ENCODE data around the gene MLKL.

The MLKL gene

DNA sequence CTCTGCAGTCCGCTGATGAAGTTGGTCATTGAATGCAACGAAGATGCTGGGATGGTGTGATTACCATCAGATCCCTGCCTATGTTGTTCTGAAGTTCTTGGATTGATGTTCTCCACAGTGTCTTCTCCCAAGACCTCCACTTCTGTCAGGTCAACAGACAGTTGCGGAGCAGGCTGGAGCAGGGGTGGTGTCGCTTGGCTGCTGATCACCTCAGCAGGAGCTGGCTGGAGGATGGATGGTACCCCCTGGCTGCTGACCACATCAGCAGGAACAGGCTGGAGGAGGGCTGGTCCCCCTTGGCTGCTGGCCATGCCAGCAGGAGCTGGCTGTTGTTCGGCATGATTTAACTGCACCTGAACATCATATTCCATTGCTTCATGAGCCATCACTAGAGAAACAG lies 39.6 kb downstream of the MLKL start:
- Histone ChIP-seq H3K79me2 (ENCODE audit: insufficient read depth, low read length) (peaks cover 99% of the 10 kb centered on the region), H3K4me3 (ENCODE audit: low read depth in 1 of 2, low read length in 2 of 2) (peak overlapping the region in 1 of 2 experiments; percentile 41; a peak in 2 of 4 replicates), H3K36me3 (ENCODE audit: insufficient read depth, low read length) (peaks cover 98% of the 10 kb centered on the region), H3K27me3 (ENCODE audit: insufficient read depth, low read length, poor library complexity) (no peaks in the 10 kb centered on the region), H3K4me2 (ENCODE audit: insufficient read depth, low read length) (peak overlapping the region; percentile 64), H3K4me1 (ENCODE audit: insufficient read depth, low read length) (peaks cover 91% of the 10 kb centered on the region), H3K27ac (ENCODE audit: low read length) (no peak overlapping the region), H2AFZ (ENCODE audit: low read depth, low read length) (no peak overlapping the region), H4K20me1 (ENCODE audit: insufficient read depth, low read length) (peaks cover 90% of the 10 kb centered on the region), H3K9ac (ENCODE audit: low read depth, low read length) (no peak overlapping the region), H3K9me3 (ENCODE audit: insufficient read depth, low read length, severe bottlenecking) (no peaks in the 10 kb centered on the region)
- TF ChIP-seq, protein P1, sequence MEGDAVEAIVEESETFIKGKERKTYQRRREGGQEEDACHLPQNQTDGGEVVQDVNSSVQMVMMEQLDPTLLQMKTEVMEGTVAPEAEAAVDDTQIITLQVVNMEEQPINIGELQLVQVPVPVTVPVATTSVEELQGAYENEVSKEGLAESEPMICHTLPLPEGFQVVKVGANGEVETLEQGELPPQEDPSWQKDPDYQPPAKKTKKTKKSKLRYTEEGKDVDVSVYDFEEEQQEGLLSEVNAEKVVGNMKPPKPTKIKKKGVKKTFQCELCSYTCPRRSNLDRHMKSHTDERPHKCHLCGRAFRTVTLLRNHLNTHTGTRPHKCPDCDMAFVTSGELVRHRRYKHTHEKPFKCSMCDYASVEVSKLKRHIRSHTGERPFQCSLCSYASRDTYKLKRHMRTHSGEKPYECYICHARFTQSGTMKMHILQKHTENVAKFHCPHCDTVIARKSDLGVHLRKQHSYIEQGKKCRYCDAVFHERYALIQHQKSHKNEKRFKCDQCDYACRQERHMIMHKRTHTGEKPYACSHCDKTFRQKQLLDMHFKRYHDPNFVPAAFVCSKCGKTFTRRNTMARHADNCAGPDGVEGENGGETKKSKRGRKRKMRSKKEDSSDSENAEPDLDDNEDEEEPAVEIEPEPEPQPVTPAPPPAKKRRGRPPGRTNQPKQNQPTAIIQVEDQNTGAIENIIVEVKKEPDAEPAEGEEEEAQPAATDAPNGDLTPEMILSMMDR (IDR thresholded peaks at IDR 0.05; ENCODE audit: borderline replicate concordance, extremely low read depth, low read length, poor library complexity, severe bottlenecking) = no peak
- no peak for TF ChIP-seq EZH2 (IDR thresholded peaks at IDR 0.05; ENCODE audit: borderline replicate concordance, low read depth, low read length, severe bottlenecking)
- DNase-seq (no peak), ATAC-seq (ENCODE audit: insufficient read depth, low read depth) (no peak)

DNA sequence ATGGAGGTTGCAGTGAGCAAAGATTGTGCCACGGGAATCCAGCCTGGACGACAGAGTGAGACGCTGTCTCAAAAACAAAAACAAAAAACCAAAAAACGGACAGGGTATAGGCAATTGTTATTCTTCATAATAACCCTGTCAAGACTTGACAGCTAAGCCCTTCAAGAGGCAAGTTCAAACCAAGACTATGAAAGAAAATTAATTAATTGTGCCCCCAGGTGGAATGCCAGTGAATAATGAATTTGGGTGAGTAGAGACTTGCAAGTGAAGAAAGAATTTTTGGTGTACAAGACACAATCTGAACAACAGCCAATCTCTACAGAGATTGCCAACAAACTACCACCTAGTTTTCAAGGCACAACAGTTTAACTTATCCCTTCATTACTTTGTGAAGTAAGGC lies 40.3 kb downstream of the MLKL start:
- DNase-seq = no peak
- Histone ChIP-seq H3K27ac (ENCODE audit: low read length) (no peak overlapping the region), H2AFZ (ENCODE audit: low read depth, low read length) (no peak overlapping the region), H3K4me3 (ENCODE audit: low read depth in 1 of 2, low read length in 2 of 2) (peak overlapping the region in 1 of 2 experiments; percentile 41; a peak in 2 of 4 replicates), H3K4me2 (ENCODE audit: insufficient read depth, low read length) (peak overlapping the region; percentile 64), H3K27me3 (ENCODE audit: insufficient read depth, low read length, poor library complexity) (no peaks in the 10 kb centered on the region), H3K9me3 (ENCODE audit: insufficient read depth, low read length, severe bottlenecking) (no peaks in the 10 kb centered on the region), H3K79me2 (ENCODE audit: insufficient read depth, low read length) (peaks cover 99% of the 10 kb centered on the region), H3K9ac (ENCODE audit: low read depth, low read length) (no peak overlapping the region), H3K36me3 (ENCODE audit: insufficient read depth, low read length) (peaks cover 98% of the 10 kb centered on the region), H3K4me1 (ENCODE audit: insufficient read depth, low read length) (peaks cover 85% of the 10 kb centered on the region), H4K20me1 (ENCODE audit: insufficient read depth, low read length) (peaks cover 97% of the 10 kb centered on the region)
- TF ChIP-seq EZH2 (IDR thresholded peaks at IDR 0.05; ENCODE audit: borderline replicate concordance, low read depth, low read length, severe bottlenecking) = no peak
- TF ChIP-seq, protein P1 (IDR thresholded peaks at IDR 0.05; ENCODE audit: borderline replicate concordance, extremely low read depth, low read length, poor library complexity, severe bottlenecking) = no peak
- ATAC-seq (ENCODE audit: insufficient read depth, low read depth) = no peak

DNA sequence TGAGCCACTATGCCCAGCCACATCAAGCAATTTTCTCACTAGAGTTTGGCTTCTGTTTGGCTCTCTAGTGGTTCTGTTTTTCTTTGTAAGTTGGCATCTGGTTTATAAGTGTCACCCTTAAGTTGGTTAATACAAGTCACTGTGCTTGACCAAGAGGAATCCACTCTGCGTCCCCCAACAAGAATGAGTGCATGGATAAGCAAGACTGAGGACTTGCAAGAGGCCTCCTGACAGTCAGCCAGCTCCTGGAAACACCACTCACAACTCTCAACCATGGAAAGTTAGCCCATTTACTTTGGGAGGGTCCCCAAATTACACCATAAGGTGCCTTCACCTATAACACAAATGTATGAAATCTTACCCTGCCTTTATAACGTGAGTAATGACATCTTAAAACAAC lies 41.6 kb downstream of the MLKL start:
- DNase-seq = no peak
- peaks cover 98% of the 10 kb centered on the region for H3K79me2 ChIP-seq (ENCODE audit: insufficient read depth, low read length)
- no peak overlapping the region for H3K27ac ChIP-seq (ENCODE audit: low read length)
- H3K9ac ChIP-seq (ENCODE audit: low read depth, low read length) = no peak overlapping the region
- no peak for ATAC-seq (ENCODE audit: insufficient read depth, low read depth)
- H3K27me3 ChIP-seq (ENCODE audit: insufficient read depth, low read length, poor library complexity) = no peaks in the 10 kb centered on the region
- H2AFZ ChIP-seq (ENCODE audit: low read depth, low read length) = no peak overlapping the region
- peaks cover 81% of the 10 kb centered on the region for H3K4me1 ChIP-seq (ENCODE audit: insufficient read depth, low read length)
- H4K20me1 ChIP-seq (ENCODE audit: insufficient read depth, low read length) = peaks cover 97% of the 10 kb centered on the region
- peak overlapping the region in 1 of 2 experiments; percentile 31; a peak in 1 of 4 replicates for H3K4me3 ChIP-seq (ENCODE audit: low read depth in 1 of 2, low read length in 2 of 2)
- no peak for TF ChIP-seq EZH2 (IDR thresholded peaks at IDR 0.05; ENCODE audit: borderline replicate concordance, low read depth, low read length, severe bottlenecking)
- TF ChIP-seq, protein P1 (IDR thresholded peaks at IDR 0.05; ENCODE audit: borderline replicate concordance, extremely low read depth, low read length, poor library complexity, severe bottlenecking) = no peak
- peaks cover 96% of the 10 kb centered on the region for H3K36me3 ChIP-seq (ENCODE audit: insufficient read depth, low read length)
- H3K9me3 ChIP-seq (ENCODE audit: insufficient read depth, low read length, severe bottlenecking) = no peaks in the 10 kb centered on the region
- H3K4me2 ChIP-seq (ENCODE audit: insufficient read depth, low read length) = peak overlapping the region; percentile 64
